Measurements from ENCODE around the gene AZU1. TPM values are rescaled to one million over a fixed set of nuclear protein-coding genes. Genes with fewer than 3 reads are reported as not detected.

The AZU1 gene
- total RNA-seq, 2 donors from 2014 or later = 1.1 TPM; not detected in 1

DNA sequence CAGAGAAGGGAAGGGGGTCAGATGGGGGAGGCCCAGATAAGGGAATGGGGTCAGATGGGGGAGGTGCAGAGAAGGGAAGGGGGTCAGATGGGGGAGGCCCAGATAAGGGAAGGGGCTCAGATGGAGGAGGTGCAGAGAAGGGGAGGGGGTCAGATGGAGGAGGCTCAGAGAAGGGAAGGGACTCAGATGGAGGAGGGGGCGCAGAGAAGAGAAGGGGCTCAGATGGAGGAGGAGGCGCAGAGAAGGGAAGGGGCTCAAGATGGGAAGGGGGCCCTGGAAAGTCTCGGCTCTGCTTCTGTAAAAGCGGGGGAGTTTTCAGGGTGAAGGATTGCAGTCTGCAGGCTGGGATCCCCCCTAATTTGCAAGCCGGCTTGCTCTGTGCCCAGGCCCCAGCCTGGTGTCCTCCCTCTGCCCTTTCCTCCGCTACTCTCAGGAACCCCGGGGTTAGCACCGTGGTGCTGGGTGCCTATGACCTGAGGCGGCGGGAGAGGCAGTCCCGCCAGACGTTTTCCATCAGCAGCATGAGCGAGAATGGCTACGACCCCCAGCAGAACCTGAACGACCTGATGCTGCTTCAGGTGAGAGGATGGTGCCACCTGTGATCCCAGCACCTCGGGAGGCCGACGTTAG is 1.6 kb downstream of the AZU1 start:
- no peaks in the 10 kb centered on the region for H3K9me3 ChIP-seq

GRCh38 chr19:831407-832369 is 4.1 kb downstream of the AZU1 start:
- Histone ChIP-seq H3K4me1 (ENCODE audit: control insufficient read depth in 1 of 2, low read depth in 2 of 2) (no peaks in the 10 kb centered on the region), H3K4me3 (no peak overlapping the region), H3K36me3 (no peaks in the 10 kb centered on the region), H3K27me3 (replicated peaks; ENCODE audit: insufficient read depth) (no peaks in the 10 kb centered on the region), H3K9me3 (no peaks in the 10 kb centered on the region), H3K27ac (no peak overlapping the region)
- ATAC-seq (ENCODE audit: insufficient number of reproducible peaks, low FRiP score, low read depth) (no peak), DNase-seq (ENCODE audit: low spot score) (no peak)
- TF ChIP-seq, protein P1, sequence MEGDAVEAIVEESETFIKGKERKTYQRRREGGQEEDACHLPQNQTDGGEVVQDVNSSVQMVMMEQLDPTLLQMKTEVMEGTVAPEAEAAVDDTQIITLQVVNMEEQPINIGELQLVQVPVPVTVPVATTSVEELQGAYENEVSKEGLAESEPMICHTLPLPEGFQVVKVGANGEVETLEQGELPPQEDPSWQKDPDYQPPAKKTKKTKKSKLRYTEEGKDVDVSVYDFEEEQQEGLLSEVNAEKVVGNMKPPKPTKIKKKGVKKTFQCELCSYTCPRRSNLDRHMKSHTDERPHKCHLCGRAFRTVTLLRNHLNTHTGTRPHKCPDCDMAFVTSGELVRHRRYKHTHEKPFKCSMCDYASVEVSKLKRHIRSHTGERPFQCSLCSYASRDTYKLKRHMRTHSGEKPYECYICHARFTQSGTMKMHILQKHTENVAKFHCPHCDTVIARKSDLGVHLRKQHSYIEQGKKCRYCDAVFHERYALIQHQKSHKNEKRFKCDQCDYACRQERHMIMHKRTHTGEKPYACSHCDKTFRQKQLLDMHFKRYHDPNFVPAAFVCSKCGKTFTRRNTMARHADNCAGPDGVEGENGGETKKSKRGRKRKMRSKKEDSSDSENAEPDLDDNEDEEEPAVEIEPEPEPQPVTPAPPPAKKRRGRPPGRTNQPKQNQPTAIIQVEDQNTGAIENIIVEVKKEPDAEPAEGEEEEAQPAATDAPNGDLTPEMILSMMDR (IDR thresholded peaks at IDR 0.05) = no peak

More for the DNA sequence above, 1.6 kb downstream of the AZU1 start:
- H3K4me3 ChIP-seq = no peak overlapping the region
- H3K27me3 ChIP-seq (replicated peaks; ENCODE audit: insufficient read depth) = no peaks in the 10 kb centered on the region
- H3K36me3 ChIP-seq = no peaks in the 10 kb centered on the region
- TF ChIP-seq, protein P1 (IDR thresholded peaks at IDR 0.05) = no peak
- DNase-seq (ENCODE audit: low spot score) (no peak), ATAC-seq (ENCODE audit: insufficient number of reproducible peaks, low FRiP score, low read depth) (no peak)
- no peak overlapping the region for H3K27ac ChIP-seq
- no peaks in the 10 kb centered on the region for H3K4me1 ChIP-seq (ENCODE audit: control insufficient read depth in 1 of 2, low read depth in 2 of 2)

DNA sequence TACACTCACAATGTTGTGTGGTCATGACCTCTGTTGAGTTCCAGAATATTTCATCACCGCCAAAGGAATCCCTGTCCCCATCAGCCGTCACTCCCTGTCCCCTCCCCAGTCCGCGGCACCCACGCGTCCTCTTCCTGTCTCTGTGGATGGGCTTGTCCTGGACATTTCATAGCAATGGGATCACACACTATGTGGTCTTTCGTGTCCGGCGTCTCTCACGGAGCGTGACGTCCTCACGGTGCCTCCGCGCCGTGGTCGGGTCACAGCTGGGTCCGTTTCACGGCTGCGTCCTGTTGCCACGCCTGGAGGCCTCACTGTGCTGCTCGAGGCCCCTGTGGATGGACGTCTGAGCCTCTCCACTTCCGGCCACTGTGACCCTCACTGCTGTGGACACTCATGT is 6.6 kb downstream of the AZU1 start:
- TF ChIP-seq, protein P1 (IDR thresholded peaks at IDR 0.05) = no peak
- H3K4me3 ChIP-seq = no peak overlapping the region
- no peaks in the 10 kb centered on the region for H3K36me3 ChIP-seq
- no peaks in the 10 kb centered on the region for H3K4me1 ChIP-seq (ENCODE audit: control insufficient read depth in 1 of 2, low read depth in 2 of 2)
- no peak overlapping the region for H3K27ac ChIP-seq
- H3K9me3 ChIP-seq = no peaks in the 10 kb centered on the region
- ATAC-seq (ENCODE audit: insufficient number of reproducible peaks, low FRiP score, low read depth) = no peak
- H3K27me3 ChIP-seq (replicated peaks; ENCODE audit: insufficient read depth) = peaks cover 3% of the 10 kb centered on the region
- no peak for DNase-seq (ENCODE audit: low spot score)

- no peak for DNase-seq (ENCODE audit: low spot score)
- TF ChIP-seq, protein P1 (IDR thresholded peaks at IDR 0.05) = no peak
Observed at GRCh38 chr19:835210-835810, 7.7 kb downstream of the AZU1 start.

More at GRCh38 chr19:835210-835810, 7.7 kb downstream of the AZU1 start:
- Histone ChIP-seq H3K9me3 (no peaks in the 10 kb centered on the region), H3K4me1 (ENCODE audit: control insufficient read depth in 1 of 2, low read depth in 2 of 2) (no peaks in the 10 kb centered on the region), H3K27ac (no peak overlapping the region), H3K27me3 (replicated peaks; ENCODE audit: insufficient read depth) (peaks cover 5% of the 10 kb centered on the region), H3K36me3 (no peaks in the 10 kb centered on the region), H3K4me3 (no peak overlapping the region)
- ATAC-seq (ENCODE audit: insufficient number of reproducible peaks, low FRiP score, low read depth) = no peak
